Activated naive CD8-positive, alpha-beta T cell (primary cell): ENCODE measurements around the gene SCAMP4.
A peak's percentile ranks its signal among the peaks of the same experiment; 100 is the strongest.
"Not testable (repeated sequence)": the region's sequence is repeated elsewhere in the genome, so short reads cannot be mapped to it uniquely, and the experiment has no call there.

Experiments used
- H3K27ac Mint-ChIP-seq: one replicate; pipeline ENCODE4 v1.8.0; 2021; ENCODE audit warnings: mixed read lengths
- H3K27me3 Mint-ChIP-seq: one replicate; pipeline ENCODE4 v1.8.0; 2021; ENCODE audit warnings: mixed read lengths
- H3K36me3 Mint-ChIP-seq: one replicate; pipeline ENCODE4 v1.8.0; 2021; ENCODE audit warnings: mixed read lengths
- H3K4me1 Mint-ChIP-seq: one replicate; pipeline ENCODE4 v1.8.0; 2021; ENCODE audit warnings: low read depth, mixed read lengths
- H3K4me3 Mint-ChIP-seq: one replicate; pipeline ENCODE4 v1.8.0; 2021; ENCODE audit warnings: mild to moderate bottlenecking, mixed read lengths
- H3K9me3 Mint-ChIP-seq: one replicate; pipeline ENCODE4 v1.8.0; 2021; ENCODE audit warnings: low read depth, mixed read lengths

Gene SCAMP4

DNA sequence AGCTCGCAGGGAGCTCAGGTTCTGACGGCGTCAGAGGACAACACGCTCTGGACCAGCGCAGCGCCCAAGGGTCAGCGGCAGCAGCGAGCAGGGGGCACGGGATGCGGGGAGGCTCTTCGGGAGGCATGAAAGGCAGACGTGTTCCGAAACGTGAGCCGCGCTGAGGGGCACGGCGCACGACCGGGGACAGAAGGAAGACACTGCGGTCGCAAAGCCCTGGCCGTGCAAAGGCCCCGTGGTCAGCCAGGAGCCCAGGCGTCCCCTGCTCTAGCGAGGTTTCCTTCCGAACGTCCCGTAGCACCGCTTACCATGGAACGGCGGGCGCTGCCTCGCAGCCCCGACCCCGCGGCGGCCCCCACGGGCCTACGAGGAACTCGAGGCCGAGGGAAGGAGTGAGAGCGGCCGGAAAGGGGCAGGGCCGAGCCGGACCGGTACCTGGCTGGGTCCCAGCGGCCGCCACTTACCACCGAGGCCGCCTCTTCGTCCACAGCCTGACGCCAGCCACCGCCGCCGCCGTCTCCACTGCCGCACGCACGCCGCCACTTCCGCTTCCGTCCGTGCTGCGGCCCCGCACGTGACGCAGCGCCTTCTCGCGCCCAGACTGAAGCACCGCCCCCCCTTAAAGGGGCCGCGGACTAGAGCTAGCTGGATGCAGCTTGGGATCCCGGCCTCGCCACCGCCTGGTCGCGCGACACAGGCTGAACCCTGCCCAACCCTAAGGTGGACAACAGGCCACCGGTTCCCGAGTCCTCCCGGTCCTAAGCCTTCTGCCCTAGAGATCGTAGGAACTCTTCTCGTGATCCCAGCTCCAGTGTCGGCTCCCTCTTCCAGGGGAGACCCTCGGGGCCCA, 29.3 kb upstream of the SCAMP4 start:
- peaks cover 19% of the 10 kb centered on the region for H3K4me1 Mint-ChIP-seq

DNA sequence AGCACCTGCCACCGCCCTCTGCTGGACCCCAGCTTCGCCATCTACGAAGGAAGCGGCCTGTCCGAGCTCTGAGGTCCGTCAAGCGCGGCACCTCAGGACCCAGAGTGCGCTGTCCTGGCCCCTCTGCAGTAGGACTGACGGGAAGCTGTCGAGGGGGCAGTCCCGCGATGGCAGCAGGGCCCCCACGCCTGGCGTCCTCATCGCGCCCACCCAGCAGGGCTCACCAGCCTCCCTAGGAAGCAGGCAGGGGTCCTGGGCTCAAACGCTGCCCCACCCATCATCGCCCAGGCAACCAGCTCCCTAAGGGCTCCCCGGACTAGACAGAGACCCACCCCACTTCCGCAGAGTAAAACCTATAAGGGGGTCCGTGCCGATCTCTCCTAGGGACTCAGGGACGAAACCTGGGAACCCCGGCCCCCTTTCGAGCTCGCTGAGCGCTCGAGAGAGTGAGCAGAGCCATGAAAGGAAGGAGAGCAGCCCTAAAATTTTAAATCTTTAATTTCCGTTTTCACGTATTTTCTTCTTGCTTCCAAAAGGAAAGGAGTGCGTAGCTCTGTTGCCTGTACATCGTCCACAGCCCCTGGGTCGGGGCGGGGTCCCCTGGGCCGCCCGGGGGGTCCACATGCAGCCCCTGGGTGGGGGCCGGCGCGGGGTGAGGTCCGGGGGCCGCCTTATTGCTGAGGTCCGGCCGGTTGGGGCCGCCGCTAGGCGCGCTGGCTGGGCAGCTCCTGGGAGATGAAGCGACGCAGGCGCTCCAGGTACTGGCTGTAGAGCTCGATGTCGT, 28.5 kb upstream of the SCAMP4 start:
- Mint-ChIP-seq H3K27ac (peak overlapping the region; percentile 91), H3K4me3 (peak overlapping the region; percentile 95), H3K4me1 (peaks cover 21% of the 10 kb centered on the region)
- H3K9me3 Mint-ChIP-seq, H3K36me3 Mint-ChIP-seq, H3K27me3 Mint-ChIP-seq: not testable (repeated sequence)

More for the DNA sequence above, 29.3 kb upstream of the SCAMP4 start:
- Mint-ChIP-seq H3K27me3 (no peaks in the 10 kb centered on the region), H3K9me3 (no peaks in the 10 kb centered on the region), H3K27ac (peak overlapping the region; percentile 94), H3K36me3 (no peaks in the 10 kb centered on the region), H3K4me3 (peak overlapping the region; percentile 95)

DNA sequence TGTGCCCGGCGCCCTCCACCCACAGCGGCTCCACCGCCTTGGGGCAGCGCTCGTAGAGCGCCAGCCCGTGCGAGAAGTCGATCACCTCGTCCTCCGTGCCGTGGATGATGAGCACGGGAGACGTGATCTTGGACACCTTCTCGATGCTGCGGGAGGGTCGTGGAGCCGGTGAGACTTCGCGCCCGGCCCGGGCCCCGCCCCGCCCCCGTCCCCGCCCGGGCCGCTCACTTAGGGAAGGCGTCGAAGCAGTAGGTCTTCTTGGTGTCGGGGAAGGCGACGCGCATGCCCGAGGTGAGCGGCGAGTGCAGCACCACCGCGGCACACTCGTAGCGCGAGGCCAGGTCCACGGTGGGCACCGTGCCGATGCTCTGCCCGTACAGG, 27.9 kb upstream of the SCAMP4 start:
- H3K9me3 Mint-ChIP-seq, H3K27me3 Mint-ChIP-seq, H3K27ac Mint-ChIP-seq, H3K36me3 Mint-ChIP-seq, H3K4me3 Mint-ChIP-seq: not testable (repeated sequence)
- peaks cover 25% of the 10 kb centered on the region for H3K4me1 Mint-ChIP-seq

DNA sequence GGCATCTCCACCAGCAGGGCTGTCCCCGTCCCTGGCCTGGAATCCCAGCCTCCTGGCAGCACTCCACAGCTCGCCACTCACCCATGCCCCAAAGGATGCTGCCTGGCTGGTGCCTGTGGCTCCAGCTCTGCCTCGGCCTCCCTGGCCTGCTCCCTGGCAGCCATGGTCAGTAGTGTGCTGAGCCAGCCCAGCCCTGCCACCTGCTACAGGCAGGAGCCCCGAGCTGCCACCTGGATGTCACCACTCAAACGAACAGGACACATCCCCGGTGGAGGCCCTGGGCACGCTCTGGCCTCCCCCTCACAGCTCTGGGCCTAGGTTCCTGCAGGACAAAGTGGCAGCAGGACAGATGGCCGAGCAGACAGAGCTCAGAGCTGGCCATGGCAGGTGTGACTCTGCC, 26.6 kb upstream of the SCAMP4 start:
- peaks cover 37% of the 10 kb centered on the region for H3K4me1 Mint-ChIP-seq
- not testable (repeated sequence) for H3K27me3 Mint-ChIP-seq, H3K4me3 Mint-ChIP-seq, H3K36me3 Mint-ChIP-seq, H3K27ac Mint-ChIP-seq, H3K9me3 Mint-ChIP-seq

DNA sequence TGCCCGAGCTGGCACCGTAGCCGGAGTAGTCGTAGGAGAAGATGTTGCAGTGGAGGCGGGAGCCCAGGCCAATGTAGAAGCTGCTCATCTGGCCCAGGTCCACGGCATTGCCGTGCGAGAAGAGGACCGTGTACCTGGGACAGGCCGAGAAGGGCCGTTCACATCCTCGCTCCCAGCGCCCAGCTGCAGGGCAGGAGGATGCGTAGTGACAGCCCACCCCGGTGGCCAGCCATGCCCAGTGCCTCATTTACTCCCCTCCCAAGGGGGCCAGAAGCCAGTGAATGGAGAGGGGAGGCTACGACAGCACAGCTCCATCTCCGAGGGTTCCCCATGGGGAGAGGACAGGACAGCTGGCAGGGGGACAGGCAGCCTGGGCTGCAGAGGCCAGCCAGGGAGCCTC, 25.2 kb upstream of the SCAMP4 start:
- H3K27me3 Mint-ChIP-seq, H3K36me3 Mint-ChIP-seq, H3K27ac Mint-ChIP-seq, H3K4me3 Mint-ChIP-seq, H3K9me3 Mint-ChIP-seq: not testable (repeated sequence)
- peaks cover 32% of the 10 kb centered on the region for H3K4me1 Mint-ChIP-seq

DNA sequence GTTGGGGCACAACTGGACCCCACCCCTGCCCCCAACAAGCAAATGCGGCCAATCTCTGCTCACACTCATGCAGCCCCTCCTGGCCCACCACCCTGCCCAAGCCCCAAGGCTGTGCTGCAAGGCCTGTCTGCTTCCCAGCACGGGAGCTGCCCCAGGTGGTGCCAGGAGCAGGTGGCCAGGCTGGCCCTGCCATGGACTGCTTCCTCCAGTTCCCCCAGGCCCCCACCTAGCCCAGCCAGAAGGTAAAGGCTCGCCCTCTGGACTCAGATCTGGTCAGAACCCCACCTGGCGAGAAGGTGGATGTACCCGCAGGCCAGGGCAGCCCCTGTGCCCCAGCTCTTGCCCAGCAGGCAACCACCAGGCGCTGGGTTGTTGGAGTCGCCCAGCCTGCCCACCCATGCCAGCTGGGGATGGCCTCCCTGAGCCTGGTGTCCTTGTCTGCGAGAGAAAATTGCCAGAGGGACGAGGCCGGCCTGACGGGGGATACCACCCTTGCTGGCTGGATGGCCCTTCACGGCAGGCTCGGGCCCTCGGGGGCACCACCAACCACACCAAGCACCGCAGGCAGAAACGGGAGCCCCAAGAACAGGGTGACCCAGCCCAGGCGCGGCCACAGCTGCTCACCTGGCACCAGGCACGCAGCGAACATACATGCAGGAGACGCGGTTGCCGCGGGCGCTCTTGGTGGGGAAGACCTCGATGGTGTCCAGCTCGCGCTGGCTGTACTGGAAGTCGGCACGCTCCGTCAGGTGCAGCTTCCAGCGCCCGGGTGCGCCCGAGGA, 24.4 kb upstream of the SCAMP4 start:
- Mint-ChIP-seq H3K4me1 (peaks cover 32% of the 10 kb centered on the region), H3K9me3 (no peaks in the 10 kb centered on the region), H3K36me3 (no peaks in the 10 kb centered on the region), H3K27me3 (no peaks in the 10 kb centered on the region), H3K4me3 (peak overlapping the region; percentile 64), H3K27ac (peak overlapping the region; percentile 16)

DNA sequence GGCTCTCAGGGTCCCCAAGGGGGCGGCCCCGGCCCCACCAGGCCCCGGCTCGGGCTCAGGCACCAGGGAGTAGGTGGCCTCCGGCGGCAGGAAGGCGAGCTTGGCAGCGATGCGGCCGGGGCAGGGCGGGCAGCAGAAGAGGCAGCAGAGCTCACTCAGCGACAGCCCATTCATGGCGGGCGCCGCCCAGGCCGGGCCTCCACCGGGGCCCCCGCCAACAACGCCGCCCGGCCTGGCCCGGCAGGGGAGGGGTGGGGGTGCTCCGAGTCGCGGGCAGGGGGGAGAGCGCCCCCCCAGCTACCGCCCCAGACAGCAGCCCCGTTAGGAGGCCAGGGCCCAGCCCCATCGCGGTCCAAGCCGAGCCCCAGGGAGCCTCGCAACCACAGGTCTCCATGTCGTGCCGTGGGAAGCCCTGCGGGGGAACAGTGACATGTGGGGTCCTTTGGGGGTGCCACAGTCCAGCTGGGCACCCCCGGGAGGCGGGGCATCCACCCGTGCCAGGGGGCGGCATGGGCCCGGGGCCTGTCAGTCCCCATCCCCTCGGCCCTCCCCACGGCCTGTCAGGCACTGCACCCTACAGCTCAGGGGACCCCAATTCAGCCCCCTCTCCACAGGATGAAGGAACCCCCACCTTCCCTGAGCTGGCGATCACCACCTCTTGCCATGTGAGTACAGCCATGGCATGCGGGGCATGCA, 23.7 kb upstream of the SCAMP4 start:
- H3K9me3 Mint-ChIP-seq, H3K27me3 Mint-ChIP-seq, H3K36me3 Mint-ChIP-seq: not testable (repeated sequence)
- Mint-ChIP-seq H3K4me1 (peaks cover 27% of the 10 kb centered on the region), H3K27ac (peak overlapping the region; percentile 96), H3K4me3 (peak overlapping the region; percentile 99)

DNA sequence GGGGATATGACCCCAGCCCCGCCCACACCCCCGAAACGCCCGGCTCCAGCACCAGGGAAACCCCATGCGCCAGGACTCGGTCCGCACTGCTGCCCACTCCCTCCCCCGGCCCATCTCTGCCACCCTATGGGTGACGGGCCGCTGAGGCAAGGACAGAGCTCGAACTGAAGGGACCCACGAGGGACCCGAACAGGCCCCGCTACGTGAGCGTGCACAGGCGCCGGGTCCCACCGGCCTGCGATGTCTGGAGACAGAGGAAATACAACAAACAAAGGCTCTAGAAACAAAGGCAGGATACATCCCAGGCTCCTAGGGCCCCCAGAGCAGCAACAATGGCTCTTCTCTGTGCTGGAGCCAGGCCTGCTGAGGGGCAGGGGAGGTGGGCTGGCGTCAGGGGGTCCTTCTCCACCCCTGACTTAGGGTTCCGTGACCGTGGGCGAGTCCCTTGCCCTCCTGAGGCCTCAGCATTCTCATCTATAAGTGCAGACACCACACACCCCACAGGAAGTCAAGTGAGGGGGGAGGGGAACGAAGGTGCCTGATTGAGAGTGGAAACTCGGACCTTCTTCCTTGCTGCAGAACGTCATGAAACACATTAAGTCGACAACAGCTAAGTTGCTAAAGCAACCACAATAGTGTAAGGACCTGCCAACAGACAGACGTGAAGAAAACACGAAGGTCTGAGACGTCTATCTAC, 23.0 kb upstream of the SCAMP4 start:
- Mint-ChIP-seq H3K36me3 (no peaks in the 10 kb centered on the region), H3K9me3 (no peaks in the 10 kb centered on the region), H3K4me1 (peaks cover 26% of the 10 kb centered on the region), H3K27me3 (no peaks in the 10 kb centered on the region), H3K27ac (peak overlapping the region; percentile 96), H3K4me3 (peak overlapping the region; percentile 99)

DNA sequence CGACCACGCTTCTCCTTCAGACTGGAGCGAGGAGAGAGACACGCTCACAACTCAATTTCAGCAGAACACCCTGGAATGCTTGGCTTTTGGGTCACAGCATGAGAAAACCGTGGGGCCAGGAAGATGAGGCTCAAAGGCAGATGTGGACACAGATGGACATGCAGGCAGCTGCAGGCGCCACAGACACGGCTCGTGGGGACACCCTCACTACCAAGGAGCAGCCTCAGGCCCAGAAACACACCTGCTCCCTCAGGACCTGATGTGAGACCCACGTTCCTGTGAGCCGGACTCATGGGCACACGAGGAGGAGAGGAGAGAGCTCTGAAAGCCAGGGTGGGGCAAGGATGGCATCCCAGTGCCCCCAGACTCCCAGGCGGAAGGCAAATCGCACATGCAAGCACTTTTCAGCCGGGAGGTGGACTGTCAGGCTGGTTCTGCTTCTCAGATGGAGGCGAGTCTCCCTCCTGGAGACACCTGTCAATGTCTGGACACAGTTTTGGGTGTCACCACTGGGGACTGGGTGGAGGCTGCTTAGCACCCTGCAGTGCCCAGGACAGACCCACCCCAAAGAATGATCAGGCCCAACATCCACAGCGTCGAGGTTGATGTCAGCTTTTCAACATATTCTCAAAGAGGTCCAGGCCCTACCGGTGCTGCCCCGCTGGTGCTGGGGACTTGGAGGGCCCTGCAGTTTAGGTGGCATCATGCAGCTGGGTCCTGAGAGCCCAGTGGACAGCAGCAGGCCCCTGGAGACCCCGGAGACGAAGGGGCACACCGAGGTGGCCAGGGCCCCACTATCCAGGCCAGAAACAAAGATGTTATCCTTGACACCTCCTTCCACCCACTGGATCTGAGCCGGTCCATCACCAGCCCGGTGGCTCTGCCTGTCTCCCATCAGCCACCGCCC, 22.2 kb upstream of the SCAMP4 start:
- Mint-ChIP-seq H3K36me3 (no peaks in the 10 kb centered on the region), H3K27ac (peak overlapping the region; percentile 96), H3K27me3 (no peaks in the 10 kb centered on the region), H3K4me3 (peak overlapping the region; percentile 99), H3K4me1 (peaks cover 27% of the 10 kb centered on the region), H3K9me3 (no peaks in the 10 kb centered on the region)

DNA sequence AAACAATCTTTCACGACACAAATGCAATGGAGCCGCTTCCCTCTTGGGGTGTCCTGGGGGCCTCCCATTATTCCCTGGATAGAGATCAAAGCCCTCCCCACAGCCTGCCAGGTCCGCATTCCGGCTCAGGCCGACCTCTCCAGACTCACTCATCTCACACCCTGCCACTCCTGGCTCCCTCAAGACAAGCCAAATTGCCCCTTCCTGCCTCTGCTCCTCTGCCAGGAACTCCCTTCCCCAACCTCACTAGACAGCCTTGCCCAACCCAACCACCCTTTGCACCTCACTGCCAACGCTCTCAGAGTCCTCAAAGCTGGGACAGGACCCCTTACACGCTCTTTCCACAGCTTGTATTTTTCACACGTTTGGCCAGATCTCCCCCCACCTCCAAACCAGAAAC, 21.4 kb upstream of the SCAMP4 start:
- Mint-ChIP-seq H3K27me3 (no peaks in the 10 kb centered on the region), H3K9me3 (no peaks in the 10 kb centered on the region), H3K4me3 (peak overlapping the region; percentile 99), H3K27ac (peak overlapping the region; percentile 96), H3K4me1 (peaks cover 27% of the 10 kb centered on the region), H3K36me3 (no peaks in the 10 kb centered on the region)

DNA sequence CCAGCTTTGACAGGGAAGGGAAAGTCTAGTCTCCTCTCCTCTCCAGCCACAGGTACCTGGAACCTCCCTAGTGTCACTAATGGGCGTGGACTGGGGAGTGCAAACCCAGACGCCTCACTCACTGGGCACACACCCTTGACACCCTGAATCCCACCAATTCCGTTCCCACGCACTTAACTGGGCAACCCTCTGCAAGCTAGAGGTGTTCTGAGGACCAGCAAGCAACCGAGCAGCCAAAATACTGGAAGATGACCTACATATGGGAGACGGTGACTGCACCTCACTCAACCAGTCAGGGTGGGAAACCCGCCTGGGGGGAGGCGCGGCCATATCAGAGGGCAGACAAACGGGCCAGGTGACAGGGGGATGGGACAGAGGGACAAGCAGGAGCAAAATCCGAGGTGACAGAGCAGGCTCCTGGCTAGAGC, 20.9 kb upstream of the SCAMP4 start:
- Mint-ChIP-seq H3K27ac (peak overlapping the region; percentile 96), H3K9me3 (no peaks in the 10 kb centered on the region), H3K36me3 (no peaks in the 10 kb centered on the region), H3K27me3 (no peaks in the 10 kb centered on the region), H3K4me1 (peaks cover 27% of the 10 kb centered on the region), H3K4me3 (peak overlapping the region; percentile 99)

DNA sequence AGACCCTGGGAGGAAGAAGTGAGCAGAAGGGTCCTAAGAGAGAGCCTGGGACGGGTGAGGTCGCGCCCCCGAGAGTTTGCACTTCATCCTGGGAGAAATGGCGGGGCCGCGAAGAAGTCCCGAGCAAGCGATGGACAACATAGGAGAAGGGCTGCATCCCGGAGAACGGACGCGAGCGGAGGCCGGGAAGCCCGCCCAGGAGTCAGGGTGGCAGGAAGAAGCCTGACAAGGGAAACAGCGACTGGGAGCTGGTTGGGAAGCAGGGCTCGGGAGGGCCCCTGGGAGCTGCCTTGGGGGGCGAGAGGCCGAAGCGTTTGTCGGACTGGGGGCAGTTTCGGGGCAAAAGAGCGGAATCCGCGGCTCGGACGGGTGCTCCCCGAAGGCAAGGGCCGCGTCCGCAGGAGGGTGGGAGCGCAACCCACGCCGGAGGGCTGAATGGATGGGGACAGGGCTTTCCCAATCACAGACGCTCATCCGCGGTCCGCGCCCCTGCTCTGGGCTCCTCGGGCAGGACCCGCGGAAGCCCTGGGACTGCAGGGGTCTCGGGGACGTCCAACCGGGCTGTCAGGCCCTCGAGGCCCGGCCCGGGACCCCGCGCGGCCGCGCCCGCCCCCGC, 20.4 kb upstream of the SCAMP4 start:
- H3K4me1 Mint-ChIP-seq = peaks cover 27% of the 10 kb centered on the region
- H3K27ac Mint-ChIP-seq = peak overlapping the region; percentile 96
- H3K9me3 Mint-ChIP-seq = no peaks in the 10 kb centered on the region
- no peaks in the 10 kb centered on the region for H3K27me3 Mint-ChIP-seq
- H3K4me3 Mint-ChIP-seq = peak overlapping the region; percentile 99
- no peaks in the 10 kb centered on the region for H3K36me3 Mint-ChIP-seq
